GM12878 (cell line): ENCODE results near the gene GNA14. TPM values are rescaled to one million over a fixed set of nuclear protein-coding genes. Genes with fewer than 3 reads are reported as not detected.
"Not testable (repeated sequence)": the region's sequence is repeated elsewhere in the genome, so short reads cannot be mapped to it uniquely, and the experiment has no call there.

ENCODE experiments used
- ATAC-seq: fragments of 200-7000 bp; cut with Tn5 transposase; 3 replicates; pipeline ENCODE4 v1.9.1; 2020; ENCODE audit warnings: mild to moderate bottlenecking, moderate library complexity
- BruUV-seq: library from RNA; stranded (reverse); fragments of 400-500 nt; replicated peaks from 2 replicates; lab custom pipeline; 2021; lab: Mats Ljungman, UMichigan
- CTCF ChIA-PET: fragments of 300-600 bp; sonication (Branson Sonifier 250); formaldehyde crosslinking; extraction: SDS; loops from one replicate; lab custom pipeline; 2021; ENCODE audit warnings: inconsistent platforms; lab: Yijun Ruan, JAX
- POLR2A ChIA-PET: fragments of 350-600 bp; formaldehyde crosslinking; extraction: SDS; loops from one replicate; lab custom pipeline; 2021; ENCODE audit warnings: inconsistent platforms; lab: Charles Lee
- RAD21 ChIA-PET: fragments of 300-600 bp; sonication (Branson Sonifier 250); formaldehyde crosslinking; loops from one replicate; lab custom pipeline; 2023; ENCODE audit warnings: antibody characterized with exemption; ENCODE audit not compliant: unreplicated experiment; lab: Charles Lee
- SMC1A ChIA-PET: fragments of 300-600 bp; sonication (Branson Sonifier 250); formaldehyde crosslinking; loops from one replicate; lab custom pipeline; 2023; ENCODE audit not compliant: unreplicated experiment, uncharacterized antibody; lab: Charles Lee
- DNase-seq: peaks from one replicate; pipeline ENCODE4 v3.0.0-alpha.2; 2011; ENCODE audit warnings: low read depth, low spot score
- FAIRE-seq: peaks from 3 replicates; lab custom pipeline; 2011; peaks lifted over from hg19 to GRCh38; lab: Jason Lieb, UNC
- H2AFZ ChIP-seq: 2 replicates; pipeline ENCODE4 v1.6.0; 2011; ENCODE audit warnings: low read depth, low read length, control low read depth; ENCODE audit not compliant: control insufficient read depth
- H3K27ac ChIP-seq: 2 replicates; pipeline ENCODE4 v1.5.1; 2011; ENCODE audit warnings: control low read depth; ENCODE audit not compliant: control insufficient read depth, insufficient read depth
- H3K27me3 ChIP-seq, 2 experiments: replicated peaks in 1 of 2; 2 replicates each; pipeline versions ENCODE4 v1.6.0 to v1.6.1; 2011; ENCODE audit warnings: low read length in 1 of 2; ENCODE audit not compliant: control insufficient read depth in 2 of 2, insufficient read depth in 2 of 2
- H3K36me3 ChIP-seq, 2 experiments: 2 replicates each; pipeline ENCODE4 v1.5.1; 2011; ENCODE audit warnings: low read length in 1 of 2; ENCODE audit not compliant: control insufficient read depth in 2 of 2, insufficient read depth in 2 of 2
- H3K4me1 ChIP-seq: 2 replicates; pipeline ENCODE4 v1.6.1; 2011; ENCODE audit warnings: mild to moderate bottlenecking, low read length, moderate library complexity, mixed read lengths; ENCODE audit not compliant: control insufficient read depth, insufficient read depth
- H3K4me2 ChIP-seq: 2 replicates; pipeline ENCODE4 v1.6.0; 2011; ENCODE audit warnings: control low read depth; ENCODE audit not compliant: control insufficient read depth, insufficient read depth
- H3K4me3 ChIP-seq: fragments of 200-600 bp; sonication (generic); 2 replicates; pipeline ENCODE4 v1.5.1; 2016
- H3K79me2 ChIP-seq: 2 replicates; pipeline ENCODE4 v1.6.0; 2011; ENCODE audit warnings: low read length; ENCODE audit not compliant: control insufficient read depth, insufficient read depth
- H3K9ac ChIP-seq: 2 replicates; pipeline ENCODE4 v1.8.0; 2011; ENCODE audit warnings: low read length, control low read depth, mixed read lengths; ENCODE audit not compliant: control insufficient read depth, insufficient read depth
- H3K9me3 ChIP-seq: replicated peaks from 3 replicates; pipeline ENCODE4 v1.5.1; 2011; ENCODE audit warnings: mild to moderate bottlenecking, low read length; ENCODE audit not compliant: control insufficient read depth, insufficient read depth
- H4K20me1 ChIP-seq: 2 replicates; pipeline ENCODE4 v1.6.0; 2011; ENCODE audit not compliant: control insufficient read depth, insufficient read depth
- NFYB ChIP-seq: IDR thresholded peaks from 2 replicates; pipeline ENCODE4 v1.6.1; 2011; ENCODE audit warnings: low read depth, mild to moderate bottlenecking, low read length, improper control_type of control experiment, moderate library complexity; ENCODE audit not compliant: insufficient read depth
- NR2F1 ChIP-seq: fragments of 450-650 bp; conservative IDR thresholded peaks from 2 replicates; pipeline ENCODE4 v1.6.1; 2017; ENCODE audit warnings: mild to moderate bottlenecking
- PAX8 ChIP-seq: fragments of 450-650 bp; IDR thresholded peaks from 2 replicates; pipeline ENCODE4 v1.6.1; 2017; ENCODE audit warnings: mild to moderate bottlenecking, moderate library complexity
- YBX1 ChIP-seq: fragments of 450-650 bp; IDR thresholded peaks from 2 replicates; pipeline ENCODE4 v1.6.1; 2016; ENCODE audit warnings: antibody characterized with exemption
- ZNF24 ChIP-seq: fragments of 450-650 bp; IDR thresholded peaks from 2 replicates; pipeline ENCODE4 v1.6.1; 2017; ENCODE audit warnings: antibody characterized with exemption, mild to moderate bottlenecking
- WGBS: methylation state at CpG from one replicate; pipeline ENCODE4 v1.1.6; 2016; ENCODE audit warnings: low lambda C conversion rate; ENCODE audit not compliant: insufficient replicate concordance, insufficient coverage; ENCODE audit errors: missing lambda C conversion rate; 5-methylcytosine and 5-hydroxymethylcytosine counted together
- in situ Hi-C: fragments of 300-500 bp; cut with MboI; formaldehyde crosslinking; loops from 9 replicates; pipeline ENCODE4 v1.14.3; 2018; ENCODE audit warnings: mixed read lengths
- intact Hi-C: fragments of 100-400 bp; cut with micrococcal nuclease; formaldehyde crosslinking; loops from one replicate; pipeline ENCODE4 v1.14.2; 2022; ENCODE audit not compliant: unreplicated experiment
- polyA plus RNA-seq, 11 experiments: library from polyadenylated mRNA; depleted of rRNA in 4 of 11; unstranded in 6 of 11; stranded (reverse) in 5 of 11; fragments of >200 nt; fragmentation: Nextera tagmentation in 4 of 11; fragmentation: Illumina TruSeq in 1 of 11; extraction: Ambion mirVana in 4 of 11; extraction: Trizol in 1 of 11; gene quantifications; 1 replicate in 1 of 11; 2 replicates in 10 of 11; pipeline versions ENCODE4 v1.2.1 to v1.2.3, GENCODE V29; 2011 to 2016; ENCODE audit warnings: inconsistent platforms in 2 of 11, missing spikeins in 2 of 11, low read depth in 1 of 11
- total RNA-seq, 4 experiments: library from RNA; depleted of rRNA in 3 of 4; stranded (reverse); fragments of >200 nt in 3 of 4; fragmentation: Illumina TruSeq in 1 of 4; extraction: Trizol in 1 of 4; gene quantifications; 2 replicates each; pipeline versions ENCODE4 v1.2.1 to v1.2.3, GENCODE V29; 2013 to 2021
- TF ChIP-seq, protein P1 (sequence below): fragments of 450-650 bp; formaldehyde crosslinking; IDR thresholded peaks from 2 replicates; pipeline ENCODE4 v1.4.0; 2022; ENCODE audit warnings: mild to moderate bottlenecking, moderate library complexity
- TF ChIP-seq, protein P2 (sequence below): fragments of 450-650 bp; IDR thresholded peaks from 2 replicates; pipeline ENCODE4 v1.6.1; 2017; ENCODE audit warnings: borderline replicate concordance

Gene GNA14
- total and polyA plus RNA-seq, 10 of the 15 experiments (the other 5 are each of a cell fraction or from before 2014, with no cell fraction given), result 0.17 TPM; not detected in 9

DNA sequence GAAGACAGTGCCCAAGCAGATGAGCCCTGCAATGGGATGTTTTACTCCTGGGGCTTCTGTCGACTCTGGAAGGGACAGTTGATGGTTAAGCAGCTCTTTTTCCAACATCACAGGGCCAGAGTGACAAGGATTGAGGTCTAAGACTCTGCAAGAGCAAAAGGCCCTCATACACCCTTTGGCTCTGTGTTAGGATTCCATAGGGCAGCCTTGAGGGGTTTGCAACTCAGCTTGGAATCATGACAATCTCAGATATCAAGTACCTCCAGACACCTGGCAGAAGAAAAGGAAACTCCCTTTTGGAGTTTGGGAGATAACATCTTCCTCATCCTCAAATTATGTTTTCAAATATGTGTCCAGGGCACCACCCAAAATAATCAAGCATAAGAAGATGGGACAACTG is 205.7 kb downstream of the GNA14 start (continued):
- TF ChIP-seq, protein P1, sequence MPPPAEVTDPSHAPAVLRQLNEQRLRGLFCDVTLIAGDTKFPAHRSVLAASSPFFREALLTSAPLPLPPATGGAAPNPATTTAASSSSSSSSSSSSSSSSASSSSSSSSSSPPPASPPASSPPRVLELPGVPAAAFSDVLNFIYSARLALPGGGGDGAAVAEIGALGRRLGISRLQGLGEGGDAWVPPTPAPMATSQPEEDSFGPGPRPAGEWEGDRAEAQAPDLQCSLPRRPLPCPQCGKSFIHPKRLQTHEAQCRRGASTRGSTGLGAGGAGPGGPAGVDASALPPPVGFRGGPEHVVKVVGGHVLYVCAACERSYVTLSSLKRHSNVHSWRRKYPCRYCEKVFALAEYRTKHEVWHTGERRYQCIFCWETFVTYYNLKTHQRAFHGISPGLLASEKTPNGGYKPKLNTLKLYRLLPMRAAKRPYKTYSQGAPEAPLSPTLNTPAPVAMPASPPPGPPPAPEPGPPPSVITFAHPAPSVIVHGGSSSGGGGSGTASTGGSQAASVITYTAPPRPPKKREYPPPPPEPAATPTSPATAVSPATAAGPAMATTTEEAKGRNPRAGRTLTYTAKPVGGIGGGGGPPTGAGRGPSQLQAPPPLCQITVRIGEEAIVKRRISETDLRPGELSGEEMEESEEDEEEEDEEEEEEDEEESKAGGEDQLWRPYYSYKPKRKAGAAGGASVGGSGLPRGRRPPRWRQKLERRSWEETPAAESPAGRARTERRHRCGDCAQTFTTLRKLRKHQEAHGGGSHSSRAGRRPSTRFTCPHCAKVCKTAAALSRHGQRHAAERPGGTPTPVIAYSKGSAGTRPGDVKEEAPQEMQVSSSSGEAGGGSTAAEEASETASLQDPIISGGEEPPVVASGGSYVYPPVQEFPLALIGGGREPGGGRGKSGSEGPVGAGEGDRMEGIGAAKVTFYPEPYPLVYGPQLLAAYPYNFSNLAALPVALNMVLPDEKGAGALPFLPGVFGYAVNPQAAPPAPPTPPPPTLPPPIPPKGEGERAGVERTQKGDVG (CRISPR knock-in tag), result no peak
- TF ChIP-seq YBX1, result no peak
- TF ChIP-seq, protein P2, sequence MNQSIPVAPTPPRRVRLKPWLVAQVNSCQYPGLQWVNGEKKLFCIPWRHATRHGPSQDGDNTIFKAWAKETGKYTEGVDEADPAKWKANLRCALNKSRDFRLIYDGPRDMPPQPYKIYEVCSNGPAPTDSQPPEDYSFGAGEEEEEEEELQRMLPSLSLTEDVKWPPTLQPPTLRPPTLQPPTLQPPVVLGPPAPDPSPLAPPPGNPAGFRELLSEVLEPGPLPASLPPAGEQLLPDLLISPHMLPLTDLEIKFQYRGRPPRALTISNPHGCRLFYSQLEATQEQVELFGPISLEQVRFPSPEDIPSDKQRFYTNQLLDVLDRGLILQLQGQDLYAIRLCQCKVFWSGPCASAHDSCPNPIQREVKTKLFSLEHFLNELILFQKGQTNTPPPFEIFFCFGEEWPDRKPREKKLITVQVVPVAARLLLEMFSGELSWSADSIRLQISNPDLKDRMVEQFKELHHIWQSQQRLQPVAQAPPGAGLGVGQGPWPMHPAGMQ, result no peak
- no peak for TF ChIP-seq NFYB
- TF ChIP-seq NR2F1, result no peak
- TF ChIP-seq PAX8, result no peak
- TF ChIP-seq ZNF24, result no peak

DNA sequence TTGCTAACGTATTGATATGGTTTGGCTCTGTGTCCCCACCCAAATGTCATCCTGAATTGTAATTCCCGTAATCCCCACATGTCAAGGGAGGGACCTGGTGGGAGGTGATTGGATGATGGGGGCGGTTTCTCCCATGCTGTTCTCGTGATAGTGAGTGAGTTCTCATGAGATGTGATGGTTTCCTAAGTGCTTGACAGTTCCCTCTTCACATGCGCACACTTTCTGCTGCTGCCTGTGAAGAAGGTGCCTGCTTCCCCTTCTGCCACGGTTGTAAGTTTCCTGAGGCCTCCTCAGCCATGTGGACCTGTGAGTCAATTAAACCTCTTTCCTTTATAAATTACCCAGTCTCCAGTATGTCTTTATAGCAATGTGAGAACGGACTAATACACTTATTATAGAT is 207.0 kb downstream of the GNA14 start:
- H3K27me3 ChIP-seq, H3K79me2 ChIP-seq, ATAC-seq, POLR2A ChIA-PET, H3K9ac ChIP-seq, FAIRE-seq, intact Hi-C loops, in situ Hi-C loops, DNase-seq, H3K36me3 ChIP-seq, H3K27ac ChIP-seq, H3K4me3 ChIP-seq, H2AFZ ChIP-seq, H3K9me3 ChIP-seq, H4K20me1 ChIP-seq, H3K4me2 ChIP-seq, RAD21 ChIA-PET, BruUV-seq, H3K4me1 ChIP-seq: not testable (repeated sequence)
- CTCF ChIA-PET, result interaction anchor here (1.3 to 7.8 kb wide), 3 partner anchors 8 to 15 kb away, joined by 5 to 76 read pairs (median 21); no protein-coding TSS in a partner anchor
- SMC1A ChIA-PET, result interaction anchor here (1.9 kb wide), 1 partner anchor 274 kb away, joined by 6 read pairs; no protein-coding TSS in a partner anchor
- 11% methylated on average over 6 of the region's 7 CpGs for WGBS
